HG03064 (cell line): Measurements from ENCODE around the gene USP21.
A peak's percentile ranks its signal among the peaks of the same experiment; 100 is the strongest.

ENCODE experiments used
- ATAC-seq: cut with Tn5 transposase; IDR thresholded peaks from one replicate; pipeline ENCODE4 v1.9.1; 2021; ENCODE audit warnings: low read depth; ENCODE audit not compliant: unreplicated experiment

The USP21 gene

GRCh38 chr1:161166669-161167548 lies 7.6 kb downstream of the USP21 start:
- ATAC-seq, result peak; percentile 1

DNA sequence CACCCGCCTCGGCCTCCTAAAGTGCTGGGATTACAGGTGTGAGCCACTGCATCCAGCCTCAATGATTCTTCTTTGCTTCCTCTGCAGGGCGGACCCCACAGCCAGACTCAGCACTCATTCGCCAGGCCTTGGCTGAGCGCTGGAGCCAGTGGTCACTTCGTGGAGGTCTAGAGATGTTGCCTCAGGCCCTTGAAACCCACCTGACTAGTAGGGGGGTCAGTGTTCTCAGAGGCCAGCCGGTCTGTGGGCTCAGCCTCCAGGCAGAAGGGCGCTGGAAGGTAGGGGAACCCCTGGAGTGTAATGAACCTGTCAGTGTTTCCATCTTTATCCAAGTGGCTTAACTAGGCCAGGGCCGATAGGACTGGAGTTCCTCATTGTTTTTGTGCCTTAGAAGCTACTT lies 9.6 kb downstream of the USP21 start:
- ATAC-seq, result no peak

- no peak for ATAC-seq
These were observed 11.9 kb downstream of the USP21 start for GRCh38 chr1:161171191-161171590.

- ATAC-seq, result no peak
These were observed 12.4 kb downstream of the USP21 start for GRCh38 chr1:161171696-161172095.

DNA sequence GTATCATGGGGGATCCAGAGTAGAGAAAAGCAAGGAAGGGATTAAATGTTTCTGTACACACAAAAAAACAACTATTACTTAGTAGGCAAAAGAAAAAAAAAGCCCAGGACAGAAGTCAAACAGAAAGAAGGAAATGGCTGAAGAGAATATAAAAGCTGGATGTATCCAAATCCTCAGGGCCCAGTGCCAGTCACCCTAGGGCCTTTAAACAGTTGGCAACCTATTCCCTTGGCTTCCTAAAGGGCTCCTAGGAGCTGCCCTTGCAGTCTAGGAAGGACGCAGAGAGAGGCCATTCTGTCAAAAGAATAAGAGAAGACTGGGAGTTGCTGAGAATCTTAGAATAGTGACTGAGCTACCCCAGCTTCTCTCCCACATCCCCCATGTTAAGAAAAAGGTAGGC lies 13.0 kb downstream of the USP21 start:
- ATAC-seq, result no peak

GRCh38 chr1:161172776-161173376 lies 13.6 kb downstream of the USP21 start:
- ATAC-seq, result no peak

DNA sequence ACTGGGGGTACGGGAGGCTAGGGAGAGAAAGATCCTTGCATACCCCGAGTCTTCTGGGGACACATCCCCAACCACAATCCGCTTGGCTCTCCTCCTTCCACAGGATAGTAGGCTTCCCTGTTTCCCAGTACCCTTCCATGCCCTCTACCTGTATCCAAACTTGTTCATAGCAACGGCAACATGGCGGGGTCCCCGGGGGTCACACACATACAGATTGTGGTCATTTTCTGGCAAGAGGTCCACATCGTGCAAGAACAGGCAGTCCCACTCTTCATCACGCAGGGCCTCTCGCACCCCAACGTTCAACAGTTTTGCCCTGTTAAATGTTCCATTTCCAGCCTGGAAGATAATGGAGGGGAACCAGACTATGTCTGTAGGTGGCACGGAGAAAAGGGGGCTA lies 14.4 kb downstream of the USP21 start:
- ATAC-seq, result no peak

DNA sequence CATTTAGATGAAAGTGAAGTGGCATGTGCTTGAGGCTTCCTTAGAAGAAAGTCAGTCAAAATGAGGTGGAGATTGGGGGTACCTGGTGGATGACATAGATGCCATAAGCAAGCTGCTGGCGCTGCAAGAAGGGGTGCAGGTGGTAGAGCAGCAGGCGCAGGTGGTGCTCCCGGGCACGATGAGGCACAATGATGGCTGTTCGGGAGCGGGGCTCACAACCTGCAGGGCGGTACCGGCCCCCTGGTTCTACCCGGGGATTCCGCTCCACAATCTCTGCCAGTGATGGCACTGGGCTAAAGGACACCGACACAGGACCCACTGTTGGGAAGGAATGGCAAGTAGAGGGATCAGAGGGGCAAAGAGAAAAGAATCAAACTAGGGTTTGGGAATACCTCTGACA lies 15.6 kb downstream of the USP21 start:
- ATAC-seq, result no peak

DNA sequence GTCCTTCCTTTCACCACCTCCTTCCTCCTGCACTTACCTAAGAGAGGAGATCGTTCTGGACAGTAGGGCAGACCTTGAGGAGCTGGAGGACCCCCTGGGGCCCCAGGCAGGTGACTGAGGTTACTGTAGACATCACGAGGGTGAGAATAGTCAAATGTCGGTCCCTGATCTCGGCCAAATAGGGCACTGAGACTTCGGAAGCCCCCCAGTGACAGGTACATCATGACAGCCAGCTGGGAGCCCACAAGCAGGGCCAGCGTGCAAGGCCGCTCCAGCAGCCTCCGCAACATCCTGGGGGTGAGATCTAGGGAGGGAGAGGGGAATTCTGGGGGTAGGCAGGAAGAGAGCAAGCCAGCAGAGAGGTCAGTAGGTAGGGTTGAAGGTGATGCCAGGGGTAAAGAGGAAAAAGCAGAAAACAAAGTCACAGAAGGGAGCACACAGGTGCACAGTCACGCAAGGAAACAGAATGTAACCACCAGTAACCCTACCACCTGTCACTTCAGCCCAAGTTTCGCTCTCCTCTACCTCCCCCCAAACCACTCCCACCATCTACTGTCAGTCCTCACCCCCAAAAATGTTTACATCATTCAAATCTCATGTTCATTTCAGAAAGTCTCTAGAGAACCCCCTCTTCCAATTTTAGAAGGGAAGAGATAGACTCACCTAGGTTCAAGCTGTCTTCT lies 16.6 kb downstream of the USP21 start:
- no peak for ATAC-seq

- ATAC-seq, result no peak
These were observed 17.3 kb downstream of the USP21 start for GRCh38 chr1:161176468-161177111.

DNA sequence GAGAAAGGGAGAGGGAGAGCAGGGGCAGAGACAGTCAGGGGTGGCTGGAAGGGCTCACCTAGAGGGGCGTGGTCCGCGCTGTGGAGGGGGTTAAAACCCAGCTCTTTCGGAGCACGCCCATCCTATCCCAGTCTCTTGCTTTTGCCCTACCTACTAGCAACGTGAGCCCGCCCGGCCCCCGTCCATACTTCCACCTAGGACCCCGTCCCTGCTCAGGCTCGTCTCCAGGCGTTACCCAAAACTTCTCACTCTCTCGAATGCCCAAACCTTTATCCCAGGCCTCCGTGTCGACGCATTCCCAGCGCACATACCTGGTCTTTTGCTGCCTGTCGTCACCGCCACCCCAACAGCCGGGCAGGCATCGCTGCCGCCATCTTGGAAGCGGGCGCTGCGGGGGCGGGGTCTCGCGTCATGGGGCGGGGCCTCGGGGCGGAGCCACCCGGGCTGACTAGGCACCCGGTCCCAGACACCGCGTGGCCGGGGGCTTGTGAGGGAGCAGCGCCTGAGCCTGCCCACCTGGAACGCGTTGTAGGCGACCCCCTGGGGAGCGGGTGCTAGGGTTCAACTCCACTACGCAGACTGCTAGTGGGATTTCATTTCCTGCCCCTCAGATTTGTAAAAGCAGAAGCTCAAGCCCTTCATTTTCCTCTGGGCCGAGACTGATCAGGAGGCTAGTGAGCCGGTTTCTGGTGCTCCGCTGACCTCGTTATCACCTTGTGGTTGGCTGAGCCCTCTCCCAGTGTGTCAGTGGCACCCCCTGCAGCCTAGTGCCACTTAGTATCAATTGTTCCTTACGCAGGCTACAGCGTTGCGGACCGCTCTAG lies 18.0 kb downstream of the USP21 start, which contains the start of gene B4GALT3:
TSS of gene B4GALT3 (minus strand) at position 396 of the 824 bp plus-strand sequence. CDS start 1,447 bp downstream, outside the sequence.
- ATAC-seq, result peak; percentile 67

GRCh38 chr1:161177936-161178244 lies 18.6 kb downstream of the USP21 start:
- no peak for ATAC-seq

GRCh38 chr1:161179698-161180097 lies 20.4 kb downstream of the USP21 start:
- no peak for ATAC-seq

- ATAC-seq, result no peak
These were observed 21.3 kb downstream of the USP21 start for GRCh38 chr1:161180639-161181038.

DNA sequence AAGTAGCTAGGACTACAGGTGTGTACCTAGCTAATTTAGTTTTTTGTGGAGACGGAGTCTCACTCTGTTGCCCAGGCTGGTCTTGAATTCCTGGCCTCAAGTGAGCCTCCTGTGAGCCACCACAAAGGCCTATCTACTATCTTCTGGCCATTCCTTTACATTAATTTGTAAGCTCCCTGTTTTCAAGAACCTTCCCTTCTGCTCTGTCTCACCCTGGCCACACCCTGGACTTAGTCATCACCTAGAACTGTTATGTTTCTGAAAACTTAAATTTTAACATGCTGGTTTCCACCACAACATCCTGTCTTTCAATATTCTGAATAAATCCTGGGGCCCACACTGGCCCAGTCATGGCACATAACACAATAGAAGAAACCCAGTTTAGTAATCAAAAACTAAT lies 22.9 kb downstream of the USP21 start:
- peak; percentile 48 for ATAC-seq

DNA sequence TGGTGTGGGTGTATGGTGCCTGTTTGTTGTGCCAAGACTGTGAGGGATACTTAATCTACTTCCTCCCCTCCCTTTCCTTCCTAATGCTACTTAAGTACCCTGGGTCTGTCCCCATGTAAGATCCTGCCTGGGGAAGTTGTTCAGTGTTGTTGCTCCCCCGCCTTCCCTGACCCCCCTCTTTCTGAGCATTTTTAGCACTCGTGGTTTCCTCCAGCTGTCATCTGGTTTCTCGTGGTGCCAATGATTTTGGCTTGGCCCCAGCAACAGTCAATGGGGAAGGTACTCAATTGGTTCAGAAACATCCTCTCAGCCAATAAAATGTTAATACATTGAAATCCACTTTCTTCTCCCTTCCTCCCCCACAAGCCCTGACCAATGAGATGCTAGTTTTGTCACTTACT lies 26.0 kb downstream of the USP21 start:
- peak; percentile 56 for ATAC-seq

GRCh38 chr1:161185732-161186311 lies 26.5 kb downstream of the USP21 start:
- peak; percentile 23 for ATAC-seq

- ATAC-seq, result no peak
These were observed 28.0 kb downstream of the USP21 start for GRCh38 chr1:161187311-161187710.

DNA sequence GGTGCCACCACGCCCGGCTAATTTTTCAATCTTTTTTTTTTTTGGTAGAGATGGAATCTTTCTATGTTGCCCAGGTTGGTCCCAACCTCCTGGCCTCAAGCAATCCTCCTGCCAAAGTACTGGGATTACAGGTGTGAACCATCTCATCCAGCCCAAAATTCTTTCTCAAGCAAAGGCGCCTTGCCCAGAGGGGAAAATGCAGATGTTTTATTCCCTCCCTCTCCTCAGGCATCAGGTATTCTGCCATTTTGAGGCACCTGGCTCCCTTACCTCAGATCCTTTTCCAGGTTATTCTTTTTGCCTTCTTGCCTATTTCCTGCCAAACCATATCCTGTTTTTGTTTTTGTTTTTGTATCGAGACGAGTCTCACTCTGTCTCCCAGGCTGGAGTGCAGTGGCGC lies 29.1 kb downstream of the USP21 start:
- no peak for ATAC-seq

GRCh38 chr1:161189036-161189435 lies 29.7 kb downstream of the USP21 start:
- no peak for ATAC-seq
